Measurements from ENCODE around the gene TMEM53. TPM values are rescaled to one million over a fixed set of nuclear protein-coding genes. Genes with fewer than 3 reads are reported as not detected.

TMEM53 gene
- total and polyA plus RNA-seq, 3 donors from 2014 or later: 15.6 to 40.2 (median 18.9) TPM

- no peak for DNase-seq
- Histone ChIP-seq H3K9me3 (no peaks in the 10 kb centered on the region), H3K27ac (no peak overlapping the region), H3K27me3 (no peaks in the 10 kb centered on the region), H3K36me3 (ENCODE audit: low read depth, missing control alignments) (no peaks in the 10 kb centered on the region), H3K4me1 (no peaks in the 10 kb centered on the region), H3K4me3 (no peak overlapping the region)
- WGBS, 2 donors: 77 to 81% methylated on average over 10 to 11 of the region's 12 CpGs
- TF ChIP-seq POLR2A (IDR thresholded peaks at IDR 0.05) (no peak), CTCF (IDR thresholded peaks at IDR 0.05) (no peak)
- intact Hi-C loops (cut with DNase I; ENCODE audit: low total_unique reads): no loop called here
Observed at GRCh38 chr1:44610527-44611148, 63.6 kb downstream of the TMEM53 start.

GRCh38 chr1:44609768-44610526 lies 64.3 kb downstream of the TMEM53 start:
- intact Hi-C loops (cut with DNase I; ENCODE audit: low total_unique reads): no loop called here
- no peaks in the 10 kb centered on the region for H3K27me3 ChIP-seq
- no peak for DNase-seq
- TF ChIP-seq CTCF (IDR thresholded peaks at IDR 0.05) (no peak), POLR2A (IDR thresholded peaks at IDR 0.05) (no peak)
- no peak overlapping the region for H3K4me3 ChIP-seq
- H3K4me1 ChIP-seq: no peaks in the 10 kb centered on the region
- H3K36me3 ChIP-seq (ENCODE audit: low read depth, missing control alignments): no peaks in the 10 kb centered on the region
- no peaks in the 10 kb centered on the region for H3K9me3 ChIP-seq
- 55 to 57% methylated on average over 19 to 25 of the region's 25 CpGs for WGBS, 2 donors
- H3K27ac ChIP-seq: no peak overlapping the region

GRCh38 chr1:44609412-44609767 lies 64.9 kb downstream of the TMEM53 start:
- Histone ChIP-seq H3K27ac (no peak overlapping the region), H3K27me3 (no peaks in the 10 kb centered on the region), H3K36me3 (ENCODE audit: low read depth, missing control alignments) (no peaks in the 10 kb centered on the region), H3K4me1 (no peaks in the 10 kb centered on the region), H3K9me3 (no peaks in the 10 kb centered on the region), H3K4me3 (no peak overlapping the region)
- TF ChIP-seq CTCF (IDR thresholded peaks at IDR 0.05) (peak in 1 of 3 experiments; percentile 16), POLR2A (IDR thresholded peaks at IDR 0.05) (no peak)
- DNase-seq: peak; percentile 59
- WGBS, 2 donors: 36 to 60% methylated on average over 7 to 10 of the region's 10 CpGs
- intact Hi-C loops (cut with DNase I; ENCODE audit: low total_unique reads): no loop called here

- no peaks in the 10 kb centered on the region for H3K27me3 ChIP-seq
- intact Hi-C loops (cut with DNase I; ENCODE audit: low total_unique reads): no loop called here
- no peak overlapping the region for H3K27ac ChIP-seq
- no peaks in the 10 kb centered on the region for H3K9me3 ChIP-seq
- WGBS, 2 donors: 84 to 85% methylated on average over 6 of the region's 6 CpGs
- no peak overlapping the region for H3K4me3 ChIP-seq
- DNase-seq: no peak
- H3K4me1 ChIP-seq: no peaks in the 10 kb centered on the region
- no peaks in the 10 kb centered on the region for H3K36me3 ChIP-seq (ENCODE audit: low read depth, missing control alignments)
- TF ChIP-seq POLR2A (IDR thresholded peaks at IDR 0.05) (no peak), CTCF (IDR thresholded peaks at IDR 0.05) (no peak)
Observed at GRCh38 chr1:44608141-44608540, 66.1 kb downstream of the TMEM53 start.
